DMS153 (cell line): ENCODE measurements around the gene IQCE.
"Not testable (repeated sequence)": the region's sequence is repeated elsewhere in the genome, so short reads cannot be mapped to it uniquely, and the experiment has no call there.

Experiments
- DNase-seq: peaks from one replicate; lab custom pipeline; 2025; lab: John Stamatoyannopoulos, UW

Gene IQCE

DNA sequence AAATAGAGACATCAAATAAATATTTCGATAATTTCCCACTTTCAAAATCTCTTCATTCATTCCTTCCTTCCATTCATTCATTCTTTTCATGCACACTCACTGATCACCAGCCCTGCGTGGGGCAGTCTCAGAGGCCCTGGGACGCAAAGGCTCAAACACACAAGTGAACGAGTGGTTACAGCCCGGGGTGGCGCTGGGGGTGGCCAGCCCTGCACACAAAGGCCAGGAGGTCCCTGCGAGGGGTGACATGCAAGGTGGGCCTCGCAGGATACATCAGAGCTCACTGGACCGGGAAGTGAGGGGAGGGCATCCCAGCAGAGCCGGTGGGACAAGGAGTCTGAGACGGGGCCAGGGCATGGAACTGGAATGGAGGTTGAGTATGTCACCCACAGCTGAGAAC, 43.1 kb downstream of the IQCE start:
- no peak for DNase-seq

DNA sequence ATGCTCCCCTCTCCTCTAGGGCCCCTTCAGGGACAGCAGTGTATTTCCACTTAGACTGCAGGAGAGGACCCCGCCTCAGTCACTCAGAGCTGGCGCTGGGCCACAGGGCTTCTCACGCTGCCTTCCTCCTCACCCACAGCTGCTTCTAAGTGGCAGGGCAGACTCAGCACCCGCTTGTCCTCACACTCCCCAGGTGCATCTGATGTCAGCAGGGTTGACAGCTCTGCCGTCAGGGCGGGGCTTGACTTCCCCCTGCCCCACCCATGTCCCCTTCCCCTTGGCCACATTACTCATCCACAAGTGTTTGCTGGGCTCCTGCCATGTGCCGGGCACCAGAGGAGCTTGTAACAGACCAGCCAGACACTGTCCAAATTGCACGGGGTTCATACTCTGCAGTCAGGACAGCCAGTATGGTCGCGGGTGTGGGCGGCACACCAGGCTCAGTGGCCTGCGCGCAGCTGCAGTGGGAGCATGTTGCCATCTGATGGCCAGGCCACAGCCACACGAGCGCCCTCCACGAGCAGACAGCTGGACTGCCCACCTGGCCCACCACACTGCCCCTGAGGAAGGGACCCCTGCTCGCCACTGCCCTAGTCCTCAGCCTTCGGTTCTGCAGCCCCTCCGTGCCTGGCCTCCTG, 43.7 kb downstream of the IQCE start:
- peak; percentile 22 for DNase-seq

DNA sequence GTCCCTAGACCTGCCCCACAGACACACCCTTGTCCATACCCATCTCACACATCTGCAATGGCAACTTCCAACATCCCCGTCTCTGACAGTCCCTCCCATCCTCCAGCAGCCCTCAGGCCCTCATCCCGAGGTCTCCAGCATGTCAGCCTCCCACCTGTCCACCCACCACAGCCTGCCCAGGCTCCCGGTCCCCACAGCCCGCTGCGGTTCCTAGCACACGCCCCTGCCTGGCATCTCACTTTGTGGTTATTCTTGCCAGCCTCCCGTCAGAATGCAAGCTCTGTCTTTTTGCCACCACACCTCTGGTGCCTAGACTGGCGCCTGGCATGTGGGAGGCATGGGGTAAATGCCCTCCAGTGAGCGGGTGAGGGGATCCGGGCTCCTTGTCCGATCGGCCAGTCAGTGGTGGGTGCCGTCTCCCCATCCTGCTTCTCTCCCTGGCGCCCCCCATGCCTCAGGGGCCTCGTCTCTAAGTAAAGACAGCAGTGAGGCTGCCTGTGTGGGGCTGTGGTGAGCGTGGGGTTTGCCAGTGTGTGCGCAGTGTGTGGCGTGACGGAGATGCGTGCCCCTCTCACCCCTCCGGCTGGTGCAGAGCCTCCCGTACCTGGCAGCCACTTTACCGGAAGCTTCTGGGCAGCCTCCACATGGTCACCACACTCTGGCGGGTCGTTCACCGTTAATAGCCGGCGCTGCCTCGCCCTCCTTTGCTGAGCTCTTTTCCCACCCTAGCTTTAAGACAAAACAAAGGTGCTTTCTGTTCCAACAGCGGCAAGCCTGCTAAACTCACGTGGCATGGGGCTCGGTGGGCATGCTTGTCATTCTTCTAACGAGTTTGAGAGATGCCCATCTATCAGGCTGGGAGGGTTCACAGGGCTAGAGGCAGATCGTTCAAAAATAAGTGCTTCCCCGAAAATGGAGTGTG, 44.5 kb downstream of the IQCE start:
- no peak for DNase-seq

DNA sequence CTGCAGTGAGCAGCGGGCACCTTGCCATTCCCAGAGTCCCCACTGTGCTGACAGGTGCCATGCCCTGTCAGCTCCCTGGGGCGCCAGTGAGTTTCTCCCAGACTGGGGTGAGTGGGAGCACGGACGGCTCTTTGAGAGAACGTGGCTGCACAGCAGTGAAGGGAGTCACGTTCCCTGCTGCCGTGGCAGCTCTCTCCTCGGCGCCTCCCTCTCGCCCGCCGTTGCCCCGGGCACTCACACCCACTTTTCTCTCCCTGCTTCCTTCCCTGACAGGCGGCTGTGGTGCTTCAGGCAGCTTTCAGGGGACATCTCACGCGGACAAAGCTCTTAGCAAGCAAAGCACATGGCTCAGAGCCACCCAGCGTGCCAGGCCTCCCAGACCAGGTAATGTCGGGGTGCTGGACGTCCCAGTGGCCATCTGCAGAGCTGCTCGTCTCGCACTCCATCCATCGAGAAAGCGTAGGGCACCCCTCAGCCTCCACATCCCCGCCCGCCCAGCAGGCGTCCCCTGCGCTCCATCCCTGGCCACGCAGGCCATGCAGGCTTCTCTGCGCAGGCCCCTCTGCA, 45.9 kb downstream of the IQCE start:
- DNase-seq: no peak

DNA sequence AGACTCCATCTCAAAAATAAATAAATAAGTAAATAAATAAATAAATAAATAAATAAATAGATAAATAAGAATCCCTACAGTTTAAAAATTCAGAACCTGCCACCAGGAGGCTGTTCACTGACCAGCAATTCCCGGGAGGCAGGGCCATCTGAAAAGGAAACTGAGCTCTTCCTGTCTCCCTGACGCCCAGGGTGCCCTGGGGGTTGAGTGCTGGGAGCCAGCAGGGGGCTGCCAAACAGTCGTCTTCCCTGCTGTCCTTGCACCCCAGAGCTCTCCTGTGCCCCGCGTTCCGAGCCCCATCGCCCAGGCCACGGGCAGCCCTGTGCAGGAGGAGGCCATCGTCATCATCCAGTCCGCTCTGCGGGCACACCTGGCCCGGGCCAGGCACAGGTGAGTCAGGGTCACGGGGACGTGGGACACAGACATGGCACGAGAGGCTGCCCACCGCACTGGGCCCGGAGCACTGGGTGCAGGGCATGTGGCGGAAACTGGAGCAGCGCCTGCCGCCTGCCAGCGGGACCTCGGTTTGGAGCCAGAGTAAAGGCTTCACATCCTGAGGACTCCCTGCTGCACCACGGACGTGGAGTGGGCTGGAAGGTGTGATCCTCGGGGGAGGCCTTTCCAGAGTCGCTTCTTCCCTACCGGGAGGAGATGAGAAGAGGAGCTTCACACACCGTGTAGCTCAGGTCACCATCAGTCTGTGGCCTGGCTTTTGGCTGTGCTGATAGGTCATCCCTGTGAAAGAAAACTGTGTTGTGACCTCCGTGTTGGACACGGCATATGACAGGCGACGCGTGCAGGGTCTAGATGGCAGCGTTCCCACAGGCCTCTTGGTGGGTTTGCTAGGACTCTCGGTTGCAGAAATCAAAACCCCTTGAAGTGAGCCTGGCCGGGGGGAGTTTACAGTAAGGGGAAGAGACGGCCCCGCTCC, 47.1 kb downstream of the IQCE start:
- no peak for DNase-seq

DNA sequence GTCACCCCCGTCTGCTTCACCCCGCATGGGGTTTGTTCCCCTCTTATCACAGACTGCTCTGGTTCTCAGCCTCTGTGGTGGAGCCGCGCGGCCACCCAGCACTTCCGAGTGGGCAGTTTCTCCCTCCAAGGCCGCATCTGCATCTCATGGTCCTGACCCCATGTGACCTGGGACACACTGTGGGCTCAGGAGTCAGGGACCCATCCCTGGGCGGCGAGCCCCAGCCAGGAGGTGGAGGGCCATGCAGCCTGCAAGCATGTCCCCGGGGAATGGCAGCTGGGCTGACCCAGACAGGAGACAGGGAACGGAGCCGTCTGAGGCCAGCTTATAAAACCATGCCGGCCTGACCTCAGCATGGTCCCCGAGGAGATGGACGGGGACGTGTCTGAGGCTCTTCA, 47.8 kb downstream of the IQCE start:
- DNase-seq: no peak

DNA sequence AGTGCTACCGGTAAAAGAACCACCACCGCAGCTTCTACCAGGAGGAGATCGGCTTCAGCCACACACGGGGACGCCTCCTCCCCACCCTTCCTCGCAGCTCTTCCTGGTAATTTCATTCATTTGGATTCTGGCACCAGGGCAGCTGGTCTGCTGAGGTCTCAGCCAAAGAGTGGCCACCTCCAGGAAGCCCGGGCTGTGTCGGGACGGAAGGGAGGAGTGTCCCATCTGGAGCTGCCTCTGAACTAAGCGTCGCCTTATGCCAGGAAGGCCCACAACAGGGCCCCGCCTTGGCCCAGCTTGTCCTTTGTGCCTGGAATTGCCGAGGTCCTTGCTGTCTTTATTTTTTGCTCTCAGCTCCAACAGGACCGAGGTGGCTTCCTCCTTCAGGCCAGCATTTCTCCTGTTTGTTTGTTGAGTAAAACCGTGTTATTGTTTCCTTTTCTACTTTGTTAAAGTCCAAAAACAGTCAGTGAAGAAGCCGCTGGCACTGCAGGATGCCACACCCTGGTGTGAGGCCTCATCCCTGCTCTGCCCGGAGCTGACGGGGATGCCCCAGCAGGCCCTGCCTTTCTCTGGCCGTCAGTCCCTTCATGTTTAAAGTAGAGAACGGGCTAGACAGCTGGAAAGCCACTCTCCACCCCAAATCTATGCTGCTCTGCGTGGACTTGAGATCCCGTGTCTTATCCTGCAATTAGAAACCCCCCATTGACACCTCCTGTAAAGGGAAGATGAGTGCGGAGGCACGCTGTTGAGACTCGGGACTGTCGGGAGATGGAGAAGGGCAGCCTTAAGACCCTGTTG, 48.5 kb downstream of the IQCE start:
- DNase-seq: no peak

DNA sequence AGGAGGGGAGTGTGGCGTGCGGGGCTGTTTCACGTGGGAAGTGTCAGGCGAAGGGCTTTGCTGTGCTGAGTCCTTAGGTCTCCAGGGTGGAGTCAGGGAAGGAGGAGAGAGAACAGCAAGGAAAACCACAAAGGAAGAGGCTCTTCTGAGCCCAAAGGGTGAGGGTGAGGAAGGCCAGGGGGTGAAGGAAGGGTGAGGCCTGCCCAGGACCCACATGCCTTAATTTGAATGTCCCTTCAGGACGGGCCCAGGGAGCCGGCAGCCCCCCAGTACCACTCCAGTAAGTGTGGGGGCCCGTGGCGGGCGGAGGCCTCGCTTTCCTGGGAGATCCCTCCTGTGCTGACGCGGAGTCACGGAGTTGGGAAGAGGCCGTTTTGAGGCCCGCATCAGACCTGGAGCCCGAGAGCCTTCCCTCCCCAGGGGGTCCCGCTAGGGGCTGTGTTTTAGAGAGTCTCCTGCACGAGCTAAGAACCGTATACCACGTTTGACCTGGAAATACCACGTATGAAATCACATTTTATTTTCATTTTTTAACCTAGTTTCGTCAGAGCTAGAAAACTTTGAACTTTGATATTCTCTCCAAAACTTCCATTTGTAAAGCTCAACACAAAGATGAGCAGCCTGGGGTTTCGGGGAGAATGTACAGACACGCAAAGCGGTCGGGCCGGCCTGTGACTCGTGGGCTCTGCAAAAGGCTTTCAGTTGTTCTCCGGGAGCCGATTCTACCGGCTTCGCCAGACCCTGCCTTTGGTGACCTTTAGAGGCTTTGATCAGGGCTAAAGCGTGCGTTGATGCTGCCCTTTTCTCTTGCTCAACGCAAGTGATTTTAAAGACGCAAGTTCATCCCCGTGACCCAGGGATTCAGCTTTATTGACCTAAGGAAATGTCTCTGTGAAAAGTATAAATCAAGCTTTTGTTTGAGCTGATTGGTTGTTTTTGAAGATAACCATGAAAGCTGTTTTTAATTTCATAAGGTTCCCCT, 49.4 kb downstream of the IQCE start:
- DNase-seq: no peak

DNA sequence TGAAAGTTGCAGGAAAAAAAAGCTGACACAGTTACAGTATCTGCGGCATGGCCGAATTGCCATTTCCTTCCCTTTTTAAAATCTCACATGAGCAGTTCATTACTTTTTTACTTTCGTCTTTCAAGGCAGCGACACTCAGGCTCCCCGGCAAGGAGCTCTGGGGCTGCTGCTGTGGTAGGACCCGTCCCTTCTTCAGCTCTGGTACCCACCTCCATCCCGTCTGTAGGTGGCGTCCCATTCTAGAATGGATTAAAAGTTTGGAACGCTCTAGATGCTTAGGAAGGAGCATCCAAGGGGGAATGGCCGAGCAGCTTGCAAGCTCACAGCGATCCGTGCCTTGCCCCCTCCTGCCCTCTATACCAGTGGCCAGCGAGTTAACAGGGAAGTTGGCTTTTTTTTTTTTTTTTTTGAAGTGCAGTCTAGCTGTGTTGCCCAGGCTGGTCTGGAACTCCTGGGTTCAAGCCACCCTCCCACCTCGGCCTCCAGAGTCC, 50.2 kb downstream of the IQCE start:
- no peak for DNase-seq

DNA sequence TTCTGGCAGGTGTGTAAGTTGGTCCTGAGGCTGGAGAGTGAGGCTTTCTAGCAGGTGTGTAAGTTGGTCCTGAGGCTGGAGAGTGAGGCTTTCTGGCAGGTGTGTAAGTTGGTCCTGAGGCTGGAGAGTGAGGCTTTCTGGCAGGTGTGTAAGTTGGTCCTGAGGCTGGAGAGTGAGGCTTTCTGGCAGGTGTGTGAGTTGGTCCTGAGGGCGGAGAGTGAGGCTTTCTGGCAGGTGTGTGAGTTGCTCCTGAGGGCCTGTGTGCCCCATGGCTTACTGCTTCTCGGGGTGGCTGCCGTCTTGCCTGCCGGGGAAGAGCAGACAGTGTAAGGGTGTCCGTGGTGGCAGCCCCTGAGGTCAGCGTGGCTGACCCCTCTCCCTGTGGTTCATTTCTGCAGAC, 50.9 kb downstream of the IQCE start:
- not testable (repeated sequence) for DNase-seq

DNA sequence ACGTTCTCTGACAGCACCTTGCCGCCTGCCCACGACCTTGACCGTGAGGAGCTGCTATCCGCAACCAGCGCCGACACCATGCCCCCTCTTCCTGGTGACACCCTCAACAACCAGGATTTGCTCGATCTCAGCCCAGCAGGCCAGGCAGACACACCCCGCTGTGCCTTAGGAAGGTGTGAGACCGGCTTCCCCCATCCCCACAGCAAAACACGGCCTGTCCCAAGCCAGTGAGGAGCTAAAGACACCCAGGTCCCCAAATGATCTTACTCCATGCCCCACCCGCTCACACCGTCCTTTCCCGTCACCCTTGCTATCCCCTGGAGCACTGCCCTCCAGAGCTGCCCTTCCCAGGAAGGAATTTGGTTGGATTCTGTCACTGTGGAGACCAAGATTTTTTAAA, 51.7 kb downstream of the IQCE start:
- DNase-seq: no peak

DNA sequence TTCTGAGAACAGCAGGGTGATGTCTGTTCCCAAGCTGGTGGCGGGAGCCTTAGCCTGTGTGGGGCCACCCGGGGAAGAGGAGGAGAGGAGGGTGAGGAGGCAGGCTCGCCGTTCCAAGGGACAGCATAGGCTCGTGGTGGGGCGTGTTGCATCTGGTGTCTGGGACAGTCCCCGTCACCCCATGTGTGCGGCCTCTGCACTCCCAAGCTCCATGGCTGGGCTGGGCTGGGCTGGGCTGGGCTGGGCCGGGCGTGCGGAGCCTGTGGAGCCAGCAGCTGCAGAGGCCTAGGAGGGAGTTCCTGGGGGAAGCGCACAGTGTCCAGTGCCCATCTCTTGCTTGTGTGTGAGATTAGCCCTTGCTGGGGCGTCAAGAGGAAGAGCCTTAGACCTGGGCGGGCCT, 52.1 kb downstream of the IQCE start:
- no peak for DNase-seq

DNA sequence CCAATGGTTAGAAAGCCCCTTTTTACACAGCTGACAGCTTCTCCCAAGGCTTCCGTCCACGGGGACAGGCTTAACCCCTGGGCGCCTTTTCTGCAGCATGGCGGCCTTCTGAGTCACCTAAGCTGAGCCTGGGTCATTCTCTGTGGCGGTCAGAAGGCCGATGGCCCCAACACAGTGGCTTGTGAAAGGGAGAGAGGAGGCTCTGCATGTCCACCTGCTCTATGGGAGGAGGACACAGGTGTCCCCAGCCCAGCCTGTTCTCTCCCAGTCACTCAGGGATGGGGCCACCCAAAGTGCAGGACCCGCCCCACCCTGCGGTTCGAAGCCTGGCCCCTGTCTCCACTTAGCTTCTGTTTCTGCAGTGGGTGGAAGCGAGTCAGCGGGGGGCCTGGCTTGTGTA, 52.6 kb downstream of the IQCE start:
- no peak for DNase-seq

DNA sequence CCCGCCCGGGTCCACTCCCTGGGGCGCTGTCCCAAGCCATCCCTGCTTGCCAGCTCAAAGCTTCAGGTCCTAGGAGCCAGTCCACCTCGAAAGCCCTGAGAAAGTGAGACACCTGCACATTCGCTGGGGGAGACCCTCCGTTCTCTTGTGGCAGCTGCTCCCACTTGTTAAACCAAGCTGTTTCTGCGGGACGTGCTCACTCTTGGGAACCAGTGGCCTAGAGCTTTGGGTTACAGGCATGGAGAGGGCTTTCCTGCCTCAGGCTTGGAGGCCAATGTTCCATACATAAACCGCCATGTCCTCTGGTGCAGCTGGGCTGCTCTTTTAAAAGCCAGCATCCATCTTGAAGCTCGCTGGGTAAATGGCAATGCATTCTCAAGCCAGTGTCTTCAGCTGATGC, 53.1 kb downstream of the IQCE start:
- DNase-seq: no peak

DNA sequence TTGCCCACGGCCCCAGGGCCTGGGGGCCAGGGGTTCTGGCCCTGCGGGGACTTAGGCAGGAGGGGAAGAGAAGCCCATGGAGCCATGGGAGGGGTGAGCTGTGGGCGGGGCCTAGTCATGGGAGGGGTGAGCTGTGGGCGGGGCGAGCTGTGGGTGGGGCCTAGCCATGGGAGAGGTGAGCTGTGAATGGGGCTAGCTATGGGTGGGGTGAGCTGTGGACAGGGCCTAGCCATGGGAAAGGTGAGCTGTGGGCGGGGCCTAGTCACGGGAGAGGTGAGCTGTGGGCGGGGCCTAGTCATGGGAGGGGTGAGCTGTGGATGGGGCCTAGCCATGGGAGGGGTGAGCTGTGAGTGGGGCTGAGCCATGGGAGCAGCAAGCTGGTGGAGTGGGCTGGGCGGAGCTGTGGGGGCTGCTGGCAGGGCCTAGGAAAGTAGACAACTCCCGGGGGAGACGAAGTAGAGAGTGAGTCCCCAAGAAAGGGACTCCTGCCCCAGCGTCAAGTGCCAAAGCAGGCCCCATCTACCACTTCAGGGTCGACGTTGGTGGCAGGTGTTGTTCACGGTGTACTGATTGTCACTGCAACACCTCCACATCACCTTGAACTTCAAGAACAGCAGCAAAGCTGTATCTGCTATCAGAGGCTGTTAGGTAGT, 53.8 kb downstream of the IQCE start:
- no peak for DNase-seq

DNA sequence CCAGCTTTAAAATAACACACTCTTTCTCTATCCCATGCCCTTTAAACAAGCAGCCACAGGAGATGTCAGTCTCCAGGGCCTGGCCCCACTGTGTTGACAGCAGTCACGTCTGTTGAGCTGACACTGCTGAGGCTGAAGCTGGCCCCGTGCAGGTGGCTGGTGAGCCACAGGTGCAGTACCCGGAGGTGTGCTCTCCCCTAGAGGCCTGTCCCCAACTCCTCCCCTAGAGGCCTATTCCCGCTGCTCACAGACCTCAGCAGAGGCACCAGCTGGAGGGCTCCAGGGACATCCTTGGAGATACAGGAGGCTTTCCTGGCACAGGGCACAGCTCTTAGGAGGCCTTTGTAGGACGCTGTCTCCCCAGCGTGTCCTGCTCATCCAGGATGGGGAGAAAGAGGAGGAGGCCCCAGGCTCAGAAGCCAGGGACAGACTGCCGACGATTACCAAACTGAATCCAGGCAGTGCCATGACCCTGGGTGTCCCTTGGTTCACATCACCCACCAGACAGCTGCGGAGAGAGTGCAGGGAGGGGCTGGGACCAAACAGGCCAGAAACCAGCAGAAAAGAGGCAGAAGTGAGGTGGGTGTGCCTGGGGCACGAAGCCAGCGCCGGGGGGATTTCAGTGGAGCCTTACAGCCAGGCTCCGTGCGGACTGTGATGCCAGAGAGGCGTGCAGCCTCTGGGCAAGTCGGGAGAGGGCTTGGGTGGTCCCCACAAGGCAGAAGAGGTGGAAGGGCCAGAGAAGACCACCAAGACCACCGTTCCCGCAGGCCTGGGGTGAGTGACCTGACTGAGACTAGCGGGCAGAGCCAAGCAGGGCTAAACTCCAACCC, 54.5 kb downstream of the IQCE start:
- peak; percentile 74 for DNase-seq

DNA sequence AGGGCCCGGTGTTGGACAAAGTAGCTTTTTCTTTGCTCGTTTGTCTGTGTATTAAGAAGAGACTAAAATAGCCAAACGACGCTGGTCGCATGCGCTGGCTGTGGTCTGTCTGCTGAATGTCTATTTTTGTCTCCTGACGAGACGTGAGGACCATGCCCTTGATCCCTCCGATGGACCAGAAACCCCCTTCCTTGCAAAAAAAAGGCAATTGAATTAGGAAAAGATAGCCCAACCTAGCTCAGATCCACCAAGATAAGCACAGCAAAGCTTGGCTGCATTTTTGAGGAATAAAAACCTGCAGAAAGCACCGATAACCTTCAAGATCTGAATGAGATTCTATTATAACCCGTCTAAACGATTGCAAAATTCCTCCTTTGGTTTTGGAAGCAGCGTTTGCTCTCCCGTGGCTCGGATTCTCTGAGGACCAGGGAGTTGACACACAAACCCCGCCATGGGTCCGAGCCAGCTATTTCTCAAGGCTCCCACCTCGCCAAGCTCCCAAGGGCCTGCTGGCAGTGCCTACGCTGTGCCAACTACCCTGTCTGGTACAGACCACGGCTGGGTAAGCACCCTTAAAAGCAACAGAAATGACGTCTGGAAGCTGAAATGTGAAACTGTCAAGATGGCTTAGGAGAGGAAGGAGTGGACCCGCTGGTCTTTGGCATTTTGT, 55.3 kb downstream of the IQCE start:
- DNase-seq: peak; percentile 27
